HG03025 (cell line): Measurements from ENCODE around the gene GRB14.
"Not testable (repeated sequence)": the region's sequence is repeated elsewhere in the genome, so short reads cannot be mapped to it uniquely, and the experiment has no call there.

Source experiments
- ATAC-seq: cut with Tn5 transposase; IDR thresholded peaks from one replicate; pipeline ENCODE4 v1.9.1; 2021; ENCODE audit warnings: mild to moderate bottlenecking, moderate library complexity; ENCODE audit not compliant: unreplicated experiment, low FRiP score

The GRB14 gene

DNA sequence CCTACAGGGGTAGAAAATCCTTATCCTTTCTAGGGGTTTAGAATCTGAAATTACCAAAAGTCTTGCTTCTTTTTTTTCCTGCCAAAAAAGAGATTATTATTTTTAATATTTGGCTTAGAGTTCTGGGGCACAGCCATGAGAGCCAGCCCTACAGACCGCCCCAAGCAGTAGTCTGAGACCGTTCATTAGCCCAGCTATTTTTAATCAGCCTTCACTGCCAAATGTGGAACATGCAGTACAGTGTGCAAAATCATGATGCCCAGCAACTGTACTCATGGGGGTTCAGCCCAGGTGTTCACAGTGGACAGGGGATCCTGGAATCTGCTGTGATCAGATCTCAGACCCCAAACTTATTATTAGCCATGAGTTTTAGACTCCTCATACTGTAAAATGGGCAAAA, 60.4 kb downstream of the GRB14 start:
- ATAC-seq: no peak

DNA sequence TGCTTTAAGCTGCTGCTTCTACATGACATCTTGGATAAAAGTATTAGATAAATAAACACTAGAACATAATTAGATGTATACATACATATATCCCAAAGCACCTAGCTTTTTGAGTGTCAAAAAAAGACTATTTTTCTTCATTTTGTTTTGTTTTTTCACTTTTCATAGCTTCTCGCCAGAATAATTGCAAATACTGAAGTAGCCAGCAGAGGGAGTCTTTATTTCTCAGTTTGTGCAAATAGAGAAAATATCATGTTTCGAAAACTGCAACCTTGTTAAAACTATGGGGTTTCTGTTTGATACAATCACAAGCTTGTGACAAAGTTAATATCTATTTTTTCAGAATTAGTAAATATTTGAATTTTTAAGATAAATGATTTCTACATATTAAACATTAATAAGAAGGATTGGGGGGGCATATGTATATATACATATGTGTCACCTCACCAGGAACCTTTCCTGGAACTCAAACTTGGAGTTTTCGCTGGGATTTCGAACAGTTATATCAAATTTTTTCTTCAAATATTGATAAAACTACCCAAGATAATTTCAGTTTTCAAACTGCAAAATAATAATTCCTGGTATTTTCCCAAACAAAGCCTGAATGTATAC, 61.0 kb downstream of the GRB14 start:
- peak; percentile 52 for ATAC-seq

GRCh38 chr2:164558450-164558849, 62.8 kb downstream of the GRB14 start:
- ATAC-seq: no peak

GRCh38 chr2:164554487-164554886, 66.8 kb downstream of the GRB14 start:
- ATAC-seq: no peak

GRCh38 chr2:164551519-164551918, 69.8 kb downstream of the GRB14 start:
- no peak for ATAC-seq

DNA sequence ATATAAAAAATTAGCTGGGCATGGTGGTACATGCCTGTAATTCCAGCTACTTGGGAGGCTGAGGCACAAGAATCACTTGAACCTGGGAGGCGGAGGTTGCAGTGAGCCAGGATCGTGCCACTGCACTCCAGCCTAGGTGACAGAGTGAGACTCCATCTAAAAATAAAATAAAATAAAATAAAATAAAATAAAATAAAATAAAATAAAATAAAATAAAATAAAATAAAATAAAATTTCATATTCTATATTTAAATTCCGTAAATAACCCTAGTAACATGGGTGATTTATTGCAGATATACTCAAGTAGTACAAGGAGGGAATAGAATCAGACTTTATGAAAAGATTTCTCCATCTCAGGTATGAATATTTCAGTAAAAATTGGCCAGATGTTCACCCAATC, 71.6 kb downstream of the GRB14 start:
- not testable (repeated sequence) for ATAC-seq

GRCh38 chr2:164545484-164545883, 75.8 kb downstream of the GRB14 start:
- ATAC-seq: no peak

GRCh38 chr2:164542581-164543021, 78.7 kb downstream of the GRB14 start:
- no peak for ATAC-seq

GRCh38 chr2:164538240-164538866, 82.9 kb downstream of the GRB14 start:
- ATAC-seq: peak; percentile 63

DNA sequence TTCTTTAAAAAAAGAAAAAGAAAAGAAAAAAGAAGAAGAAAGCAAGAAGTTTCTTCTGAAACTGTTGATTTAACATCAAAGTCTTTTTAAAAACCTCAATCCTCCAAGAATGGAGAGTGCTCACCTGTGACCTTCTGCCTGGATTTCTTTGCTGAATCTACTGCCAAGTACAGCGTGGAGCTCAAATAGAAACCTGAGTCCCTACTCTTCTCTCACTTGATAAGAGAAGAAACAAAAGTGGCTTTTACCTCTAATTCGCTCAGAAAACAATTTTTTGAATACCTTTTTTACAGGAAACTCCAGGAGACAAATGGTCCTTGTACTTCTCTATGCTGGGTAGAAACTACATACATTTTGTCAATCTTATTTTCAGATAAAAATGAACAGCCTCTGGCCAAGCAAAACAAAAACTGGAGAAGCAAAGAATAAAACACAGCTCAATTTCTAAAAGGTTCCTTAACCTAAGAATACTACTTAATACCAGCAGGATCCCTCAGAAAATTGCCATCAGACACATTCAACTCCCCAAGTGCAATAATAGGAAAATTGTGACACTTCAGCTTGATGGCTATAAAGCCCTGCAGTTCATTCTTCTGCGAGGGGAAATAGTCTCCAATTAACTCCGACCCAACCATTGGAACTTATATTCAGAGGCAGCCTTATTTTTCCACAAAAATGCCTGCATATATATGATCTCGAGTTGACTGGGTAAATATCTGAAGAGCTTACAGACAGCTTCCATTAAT, 85.8 kb downstream of the GRB14 start:
- ATAC-seq: no peak

GRCh38 chr2:164530464-164530863, 90.8 kb downstream of the GRB14 start:
- no peak for ATAC-seq

DNA sequence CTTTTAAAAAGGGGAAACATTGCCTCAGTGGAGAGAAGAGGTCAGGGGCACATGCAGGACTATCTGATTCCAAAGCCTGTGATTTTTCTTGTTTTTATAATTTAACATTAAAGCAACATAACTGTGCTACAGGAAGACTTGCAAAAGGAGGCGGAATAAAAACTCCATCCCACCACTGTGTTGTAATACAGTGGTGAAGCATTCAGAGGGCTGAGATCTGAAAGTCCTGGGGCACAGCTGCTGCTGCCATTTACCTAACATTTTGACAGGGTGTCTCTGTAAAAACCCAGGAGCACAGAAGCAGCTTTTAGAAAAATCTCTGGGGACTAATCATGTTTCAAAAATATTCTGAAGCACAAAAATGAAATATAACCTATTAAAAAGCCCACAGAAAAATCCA, 97.6 kb downstream of the GRB14 start:
- ATAC-seq: no peak

GRCh38 chr2:164523009-164523408, 98.3 kb downstream of the GRB14 start:
- ATAC-seq: no peak

- no peak for ATAC-seq
Observed at GRCh38 chr2:164522561-164522981, 98.7 kb downstream of the GRB14 start.

GRCh38 chr2:164515734-164516133, 105.5 kb downstream of the GRB14 start:
- no peak for ATAC-seq

DNA sequence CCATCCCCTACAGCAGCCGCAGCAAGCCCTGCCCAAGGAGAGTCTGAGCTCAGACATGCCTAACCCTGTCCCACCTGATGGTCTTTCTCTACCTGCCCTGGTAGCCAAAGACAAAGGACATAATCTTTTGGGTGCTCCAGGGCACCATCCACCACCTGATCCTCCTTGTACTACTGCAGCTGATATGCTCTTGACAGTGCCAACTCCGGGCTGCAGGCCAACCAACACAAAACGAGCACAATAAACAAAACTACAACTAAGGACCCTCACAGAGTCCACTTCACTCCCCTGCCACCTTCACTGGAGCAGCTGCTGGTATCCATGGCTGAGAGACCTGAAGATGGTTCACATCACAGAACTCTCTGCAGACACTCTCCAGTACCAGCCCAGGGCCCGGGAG, 106.3 kb downstream of the GRB14 start:
- ATAC-seq: no peak

GRCh38 chr2:164514491-164514890, 106.8 kb downstream of the GRB14 start:
- no peak for ATAC-seq

- no peak for ATAC-seq
Observed at GRCh38 chr2:164512871-164513270, 108.4 kb downstream of the GRB14 start.

DNA sequence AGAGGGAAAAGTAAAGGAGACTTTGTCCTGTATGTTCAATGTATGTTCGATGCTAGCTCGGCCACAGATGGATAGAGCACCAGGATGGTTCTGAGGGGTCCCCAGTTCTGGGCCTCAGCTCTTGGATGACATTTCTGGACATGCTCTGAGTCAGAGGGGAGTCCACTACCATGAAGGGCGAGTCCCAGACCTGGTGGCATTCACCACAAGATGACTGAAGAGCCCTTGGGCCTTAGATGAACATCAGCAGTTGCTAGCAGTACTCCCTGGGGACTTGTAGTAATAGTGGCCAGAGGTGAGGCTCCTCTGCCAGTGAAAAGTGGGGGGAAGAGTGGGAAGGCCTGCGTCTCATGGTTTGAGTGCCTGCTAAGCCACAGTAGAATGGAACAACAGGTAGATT, 109.5 kb downstream of the GRB14 start:
- ATAC-seq: no peak

DNA sequence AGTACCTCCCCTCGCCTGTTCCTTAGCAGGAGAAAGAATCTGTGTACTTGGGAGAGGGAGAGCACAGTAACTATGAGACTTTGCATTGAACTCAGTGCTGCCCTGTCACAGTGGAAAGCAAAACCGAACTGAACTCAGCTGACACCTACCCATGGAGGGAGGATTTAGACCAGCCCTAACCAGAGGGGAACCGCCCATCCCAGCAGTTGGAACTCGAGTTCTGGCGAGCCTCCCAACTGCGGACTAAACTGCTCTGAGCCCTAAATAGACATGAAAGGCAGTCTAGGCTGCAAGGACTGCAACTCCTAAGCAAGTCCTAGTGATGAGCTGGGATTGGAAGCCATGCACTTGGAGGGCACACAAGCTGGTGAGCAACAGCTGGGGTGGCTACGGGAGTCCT, 110.4 kb downstream of the GRB14 start:
- no peak for ATAC-seq

GRCh38 chr2:164509137-164509877, 112.0 kb downstream of the GRB14 start:
- no peak for ATAC-seq
